ENCODE measurements around the gene KCP.
A peak's percentile ranks its signal among the peaks of the same experiment; 100 is the strongest.

KCP gene

DNA sequence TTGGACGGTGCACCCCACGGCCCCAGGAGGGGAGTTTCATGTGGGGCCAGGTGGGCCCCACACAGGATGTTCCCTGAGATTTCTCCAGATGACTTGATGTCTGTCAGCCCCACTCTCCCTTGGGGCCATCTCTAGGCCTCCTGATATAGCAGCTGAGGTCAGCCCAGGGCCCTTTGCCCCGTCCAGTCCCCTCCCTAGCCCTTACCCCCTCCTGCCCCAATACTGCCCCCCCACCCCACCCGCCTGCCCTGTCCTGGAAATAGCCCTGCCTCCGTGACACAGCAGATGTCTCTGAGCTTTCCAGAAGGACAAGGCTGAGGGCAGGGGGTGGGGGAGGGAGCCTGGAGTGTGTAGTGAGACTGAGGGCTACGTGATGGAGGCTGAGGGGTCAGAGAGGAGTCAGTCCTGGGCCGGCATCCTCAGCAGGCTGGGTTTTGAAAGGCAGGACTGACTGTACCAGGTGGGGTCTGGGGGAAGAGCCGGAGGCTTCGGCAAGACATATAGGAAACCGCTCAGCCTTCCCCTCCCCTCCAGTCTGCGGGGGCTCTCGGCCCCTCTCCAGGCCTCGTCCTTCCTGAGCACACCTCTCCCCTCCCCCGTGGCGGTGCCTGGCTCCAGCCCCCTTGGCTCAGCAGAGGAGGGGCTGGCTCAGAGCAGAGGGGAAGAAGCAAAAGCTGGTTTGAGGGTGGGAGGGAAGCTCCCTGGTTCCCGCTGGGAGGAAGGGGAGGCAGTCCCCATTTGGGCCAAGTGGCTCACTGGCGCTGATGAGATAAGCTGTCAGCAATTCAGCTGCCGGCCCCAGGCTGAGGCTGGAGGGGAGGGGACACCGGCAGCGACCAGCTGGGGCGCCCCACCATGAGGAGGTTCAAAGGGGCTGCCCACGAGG, 78.3 kb downstream of the KCP start:
- no peak overlapping the region for H3K9ac ChIP-seq (ENCODE audit: low read length)
- H3K4me3 ChIP-seq (ENCODE audit: low read length): no peak overlapping the region
- peaks cover 6% of the 10 kb centered on the region for H3K4me1 ChIP-seq (ENCODE audit: low read length)
- H3K27me3 ChIP-seq (ENCODE audit: low read depth, low read length): no peaks in the 10 kb centered on the region
- no peaks in the 10 kb centered on the region for H4K20me1 ChIP-seq (ENCODE audit: insufficient read depth, low read length)
- H3K4me2 ChIP-seq (ENCODE audit: low read length): peak overlapping the region; percentile 5; the same call in 1 of the 2 replicates
- TF ChIP-seq, protein P1, sequence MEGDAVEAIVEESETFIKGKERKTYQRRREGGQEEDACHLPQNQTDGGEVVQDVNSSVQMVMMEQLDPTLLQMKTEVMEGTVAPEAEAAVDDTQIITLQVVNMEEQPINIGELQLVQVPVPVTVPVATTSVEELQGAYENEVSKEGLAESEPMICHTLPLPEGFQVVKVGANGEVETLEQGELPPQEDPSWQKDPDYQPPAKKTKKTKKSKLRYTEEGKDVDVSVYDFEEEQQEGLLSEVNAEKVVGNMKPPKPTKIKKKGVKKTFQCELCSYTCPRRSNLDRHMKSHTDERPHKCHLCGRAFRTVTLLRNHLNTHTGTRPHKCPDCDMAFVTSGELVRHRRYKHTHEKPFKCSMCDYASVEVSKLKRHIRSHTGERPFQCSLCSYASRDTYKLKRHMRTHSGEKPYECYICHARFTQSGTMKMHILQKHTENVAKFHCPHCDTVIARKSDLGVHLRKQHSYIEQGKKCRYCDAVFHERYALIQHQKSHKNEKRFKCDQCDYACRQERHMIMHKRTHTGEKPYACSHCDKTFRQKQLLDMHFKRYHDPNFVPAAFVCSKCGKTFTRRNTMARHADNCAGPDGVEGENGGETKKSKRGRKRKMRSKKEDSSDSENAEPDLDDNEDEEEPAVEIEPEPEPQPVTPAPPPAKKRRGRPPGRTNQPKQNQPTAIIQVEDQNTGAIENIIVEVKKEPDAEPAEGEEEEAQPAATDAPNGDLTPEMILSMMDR (IDR thresholded peaks at IDR 0.05; ENCODE audit: low read depth, low read length): no peak
- TF ChIP-seq EZH2phosphoT487 (IDR thresholded peaks at IDR 0.05; ENCODE audit: low read depth): no peak
- no peak overlapping the region; the same call in 1 of the 2 replicates for H2AFZ ChIP-seq (ENCODE audit: low read depth, low read length)
- H3K9me3 ChIP-seq (ENCODE audit: insufficient read depth, low read length): no peaks in the 10 kb centered on the region
- no peaks in the 10 kb centered on the region for H3K36me3 ChIP-seq (replicated peaks; ENCODE audit: low read depth, low read length)
- no peaks in the 10 kb centered on the region for H3K79me2 ChIP-seq (ENCODE audit: low read length)
- H3K27ac ChIP-seq (ENCODE audit: low read length): no peak overlapping the region

DNA sequence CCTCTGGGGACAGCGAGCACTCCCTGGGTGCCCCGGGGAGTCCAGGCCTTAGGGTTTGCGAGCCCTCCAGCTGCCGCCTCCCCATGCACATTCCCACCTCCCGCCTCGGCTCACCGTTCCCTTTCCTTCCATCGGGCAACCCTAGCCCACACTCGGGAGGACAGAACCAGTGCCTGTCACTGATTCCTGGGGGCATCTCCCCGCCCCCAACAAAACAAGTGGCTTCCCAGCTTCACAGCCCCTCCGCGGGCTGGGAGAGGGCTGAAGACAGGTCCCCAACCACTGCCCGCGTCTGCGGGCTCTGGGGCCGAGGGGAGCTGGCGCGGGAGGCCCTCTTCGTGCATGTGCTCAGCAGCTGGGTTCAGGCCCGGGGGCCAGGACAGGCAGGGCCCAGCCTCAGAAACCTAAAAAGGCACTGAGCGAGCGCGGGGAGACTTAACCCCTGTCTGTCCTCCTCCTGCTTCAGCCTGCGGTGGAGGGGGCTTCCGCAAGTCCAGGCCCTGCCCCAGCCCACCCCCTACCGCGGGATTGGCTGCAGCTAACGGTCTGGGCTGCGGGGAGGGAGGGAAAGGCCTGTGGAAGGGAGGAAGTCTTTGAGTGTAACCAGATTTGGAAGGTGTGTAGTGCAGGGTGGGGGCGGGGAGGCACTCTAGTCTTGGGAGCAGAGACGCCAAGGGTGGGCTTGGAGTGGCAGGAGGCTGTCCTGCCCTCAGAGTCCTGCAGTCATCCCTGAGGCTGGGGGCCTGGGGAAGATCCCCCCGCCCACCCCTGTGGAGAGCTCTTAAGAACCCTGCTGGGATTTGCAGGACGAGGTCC, 79.1 kb downstream of the KCP start:
- Histone ChIP-seq H4K20me1 (ENCODE audit: insufficient read depth, low read length) (no peaks in the 10 kb centered on the region), H3K27me3 (ENCODE audit: low read depth, low read length) (no peaks in the 10 kb centered on the region), H3K4me1 (ENCODE audit: low read length) (peaks cover 6% of the 10 kb centered on the region), H3K4me2 (ENCODE audit: low read length) (peak overlapping the region; percentile 5; the same call in 1 of the 2 replicates), H3K36me3 (replicated peaks; ENCODE audit: low read depth, low read length) (no peaks in the 10 kb centered on the region), H3K79me2 (ENCODE audit: low read length) (no peaks in the 10 kb centered on the region), H3K9me3 (ENCODE audit: insufficient read depth, low read length) (no peaks in the 10 kb centered on the region), H2AFZ (ENCODE audit: low read depth, low read length) (no peak overlapping the region; the same call in 1 of the 2 replicates), H3K27ac (ENCODE audit: low read length) (no peak overlapping the region), H3K4me3 (ENCODE audit: low read length) (no peak overlapping the region), H3K9ac (ENCODE audit: low read length) (no peak overlapping the region)
- TF ChIP-seq, protein P1 (IDR thresholded peaks at IDR 0.05; ENCODE audit: low read depth, low read length): no peak
- no peak for TF ChIP-seq EZH2phosphoT487 (IDR thresholded peaks at IDR 0.05; ENCODE audit: low read depth)

DNA sequence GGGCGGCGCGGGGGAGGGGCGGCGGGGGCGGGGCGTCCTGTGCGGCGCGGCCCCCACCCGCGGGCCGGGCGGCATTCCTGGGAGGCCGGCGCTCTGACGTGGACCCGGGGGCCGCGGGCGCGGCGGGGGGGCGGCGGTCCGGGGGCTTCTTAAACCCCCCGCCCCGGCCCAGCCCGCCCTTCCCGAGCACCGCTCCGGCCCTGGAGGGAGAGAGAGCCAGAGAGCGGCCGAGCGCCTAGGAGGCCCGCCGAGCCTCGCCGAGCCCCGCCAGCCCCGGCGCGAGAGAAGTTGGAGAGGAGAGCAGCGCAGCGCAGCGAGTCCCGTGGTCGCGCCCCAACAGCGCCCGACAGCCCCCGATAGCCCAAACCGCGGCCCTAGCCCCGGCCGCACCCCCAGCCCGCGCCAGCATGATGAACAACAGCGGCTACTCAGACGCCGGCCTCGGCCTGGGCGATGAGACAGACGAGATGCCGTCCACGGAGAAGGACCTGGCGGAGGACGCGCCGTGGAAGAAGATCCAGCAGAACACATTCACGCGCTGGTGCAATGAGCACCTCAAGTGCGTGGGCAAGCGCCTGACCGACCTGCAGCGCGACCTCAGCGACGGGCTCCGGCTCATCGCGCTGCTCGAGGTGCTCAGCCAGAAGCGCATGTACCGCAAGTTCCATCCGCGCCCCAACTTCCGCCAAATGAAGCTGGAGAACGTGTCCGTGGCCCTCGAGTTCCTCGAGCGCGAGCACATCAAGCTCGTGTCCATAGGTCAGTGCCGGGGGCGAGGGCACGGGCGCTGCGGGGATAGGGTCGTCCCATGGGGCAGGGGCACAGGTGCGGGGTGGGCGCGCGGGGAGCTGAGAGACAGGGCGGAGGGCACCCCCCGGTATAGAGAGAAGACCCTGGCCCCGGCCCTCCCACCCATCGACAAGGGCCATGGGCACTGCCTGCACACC, 80.0 kb downstream of the KCP start, which contains the start of gene FLNC:
Gene FLNC (plus strand): TSS at position 176 of the 947 bp plus-strand sequence. CDS start 232 bp downstream, at position 408.
- Histone ChIP-seq H2AFZ (ENCODE audit: low read depth, low read length) (no peak within 1 kb of the TSS), H3K9me3 (ENCODE audit: insufficient read depth, low read length) (no peaks in the 10 kb centered on the region), H3K79me2 (ENCODE audit: low read length) (no peaks in the 10 kb centered on the region), H3K36me3 (replicated peaks; ENCODE audit: low read depth, low read length) (no peaks in the 10 kb centered on the region), H3K9ac (ENCODE audit: low read length) (no peak within 1 kb of the TSS), H3K27me3 (ENCODE audit: low read depth, low read length) (no peaks in the 10 kb centered on the region), H3K27ac (ENCODE audit: low read length) (no peak within 1 kb of the TSS), H3K4me2 (ENCODE audit: low read length) (no peak within 1 kb of the TSS), H3K4me3 (ENCODE audit: low read length) (no peak within 1 kb of the TSS), H4K20me1 (ENCODE audit: insufficient read depth, low read length) (no peaks in the 10 kb centered on the region), H3K4me1 (ENCODE audit: low read length) (peaks cover 6% of the 10 kb centered on the region)
- TF ChIP-seq, protein P1 (IDR thresholded peaks at IDR 0.05; ENCODE audit: low read depth, low read length): no peak
- no peak for TF ChIP-seq EZH2phosphoT487 (IDR thresholded peaks at IDR 0.05; ENCODE audit: low read depth)

All from OCI-LY3 (cell line).